Islet of Langerhans (tissue), 1 donor: Measurements from ENCODE around the gene NINJ2.
"Not testable (repeated sequence)": the region's sequence is repeated elsewhere in the genome, so short reads cannot be mapped to it uniquely, and the experiment has no call there.

ENCODE experiments used
- FAIRE-seq: peaks from one replicate; lab custom pipeline; 2011; peaks lifted over from hg19 to GRCh38; lab: Jason Lieb, UNC

The NINJ2 gene

DNA sequence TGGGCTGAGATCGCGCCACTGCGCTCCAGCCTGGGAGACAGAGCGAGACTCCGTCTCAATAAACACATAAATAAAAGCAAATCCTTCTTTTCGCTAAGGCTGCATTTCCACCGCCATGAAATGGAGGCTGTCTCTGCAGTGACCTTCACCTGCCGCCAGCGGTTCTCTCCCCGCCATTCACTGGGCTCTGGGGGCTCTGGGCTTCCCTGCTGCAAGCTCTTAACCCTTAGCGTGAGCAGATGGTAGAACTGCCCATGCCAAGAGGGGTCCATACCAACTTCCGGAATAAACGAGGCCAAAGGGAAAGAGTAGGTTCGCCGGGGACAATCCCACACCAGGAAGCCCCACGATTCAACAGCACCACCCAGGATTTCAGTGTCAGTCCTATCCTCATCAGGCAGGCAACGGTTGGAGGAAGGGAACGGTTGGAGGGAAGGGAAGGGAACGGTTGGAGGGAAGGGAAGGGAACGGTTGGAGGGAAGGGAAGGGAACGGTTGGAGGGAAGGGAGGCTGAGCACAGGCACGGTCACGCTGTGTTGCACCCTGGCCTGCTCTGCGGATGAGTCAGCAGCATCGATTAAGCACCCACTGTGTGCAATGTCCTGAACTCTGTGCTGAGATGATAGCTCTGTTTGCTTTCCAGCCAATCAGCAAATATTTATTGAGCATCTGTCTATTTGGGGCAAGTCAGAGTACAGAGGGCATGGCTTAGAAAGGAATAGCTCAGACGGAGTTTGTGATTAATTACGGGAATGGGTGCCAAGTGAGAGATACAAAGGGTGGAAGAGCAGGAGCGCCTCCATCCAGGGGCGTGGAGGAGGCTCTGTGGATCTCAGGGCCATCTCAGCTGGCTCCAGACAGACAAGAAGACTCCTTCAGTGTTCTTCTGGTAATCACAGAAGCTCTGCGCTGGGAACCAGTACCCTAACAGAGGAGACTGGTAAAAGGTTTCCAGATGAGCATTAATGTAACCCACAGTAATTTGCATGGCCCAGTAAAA, 77.9 kb downstream of the NINJ2 start:
- FAIRE-seq = no peak

DNA sequence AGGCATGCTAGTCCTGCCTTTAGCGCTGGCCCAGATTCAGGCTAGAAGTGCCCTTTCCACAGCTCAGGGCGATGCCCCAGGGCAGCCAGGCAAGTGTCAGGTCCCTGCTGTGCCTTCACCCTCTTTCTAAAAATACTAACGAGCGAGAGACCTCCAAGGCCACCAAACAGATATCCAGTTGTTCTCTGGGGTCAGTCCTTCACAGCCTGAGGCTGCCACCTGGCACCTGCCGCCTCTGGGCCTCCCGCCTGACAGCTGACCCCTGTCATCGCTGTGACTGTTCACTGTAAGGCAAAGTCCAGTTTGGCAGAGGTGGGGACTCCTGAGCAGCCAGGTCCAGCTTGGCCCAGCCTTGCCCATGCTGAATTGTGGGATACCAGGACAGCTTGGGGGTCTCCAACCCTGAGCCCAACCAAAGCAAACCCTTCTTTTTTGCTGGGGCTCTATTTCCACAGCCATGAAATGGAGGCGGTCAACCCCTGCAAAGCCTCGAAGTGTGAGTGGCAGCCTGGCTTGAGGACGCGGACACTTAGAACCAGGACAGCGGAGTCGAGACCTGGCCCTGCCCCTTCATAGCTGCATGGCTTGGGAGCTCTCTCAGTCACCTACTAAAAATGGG, 79.9 kb downstream of the NINJ2 start:
- no peak for FAIRE-seq

DNA sequence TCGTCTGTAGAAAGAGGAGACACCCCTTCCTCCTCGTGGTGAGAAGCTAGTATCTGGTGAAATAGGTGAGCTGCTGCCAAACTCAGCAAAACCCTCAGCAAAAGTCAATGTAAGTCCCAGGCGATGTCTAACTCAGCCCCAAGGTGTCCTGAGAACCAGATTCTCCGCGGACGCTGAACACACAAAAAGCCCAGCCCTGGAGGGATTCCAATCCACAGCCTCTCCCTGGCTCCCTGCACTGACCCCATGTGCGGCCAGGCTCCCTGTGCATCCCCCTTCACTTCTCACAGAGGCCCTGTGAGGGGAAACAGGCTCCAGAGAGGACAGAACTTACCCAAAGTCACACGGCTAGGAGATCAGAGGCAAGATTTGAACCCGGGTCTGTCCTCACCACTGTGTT, 81.5 kb downstream of the NINJ2 start:
- FAIRE-seq = no peak

DNA sequence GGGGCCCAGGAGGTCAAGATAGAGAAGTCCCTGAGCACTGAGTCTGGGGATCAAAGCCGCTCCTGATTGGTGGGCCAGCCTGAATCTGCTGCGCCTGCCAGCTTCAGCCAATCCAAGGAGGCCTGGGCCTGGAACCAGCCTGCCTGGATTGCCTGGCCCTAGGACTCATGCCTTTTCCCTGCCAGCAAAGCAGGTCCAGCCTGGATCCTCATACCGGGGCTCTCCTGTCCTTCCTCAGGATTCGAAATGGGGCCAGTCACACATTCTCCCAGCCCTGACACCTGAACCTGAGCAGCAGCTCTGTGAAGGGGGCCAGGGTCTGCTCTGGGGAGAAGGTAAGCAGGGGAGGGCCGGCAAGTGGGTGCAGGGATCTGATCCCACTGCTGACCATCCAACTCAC, 81.9 kb downstream of the NINJ2 start:
- FAIRE-seq = no peak

DNA sequence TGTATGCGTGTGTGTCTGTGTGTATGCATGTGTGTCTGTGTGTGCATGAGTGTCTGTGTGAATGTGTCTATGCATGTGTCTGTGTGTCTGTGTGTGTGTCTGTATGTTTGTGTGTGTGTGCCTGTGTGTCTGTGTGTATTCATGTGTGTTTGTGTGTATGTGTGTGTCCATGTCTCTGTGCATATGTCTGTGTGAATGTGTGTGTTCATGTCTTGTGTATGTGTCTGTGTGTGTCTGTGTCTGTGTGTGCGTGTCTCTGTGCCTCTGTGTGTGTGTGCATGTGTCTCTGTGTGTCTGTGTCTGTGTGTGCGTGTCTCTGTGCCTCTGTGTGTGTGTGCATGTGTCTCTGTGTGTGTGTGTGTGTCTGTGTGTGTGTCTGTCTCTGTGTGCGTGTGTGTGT, 82.4 kb downstream of the NINJ2 start:
- FAIRE-seq = no peak

DNA sequence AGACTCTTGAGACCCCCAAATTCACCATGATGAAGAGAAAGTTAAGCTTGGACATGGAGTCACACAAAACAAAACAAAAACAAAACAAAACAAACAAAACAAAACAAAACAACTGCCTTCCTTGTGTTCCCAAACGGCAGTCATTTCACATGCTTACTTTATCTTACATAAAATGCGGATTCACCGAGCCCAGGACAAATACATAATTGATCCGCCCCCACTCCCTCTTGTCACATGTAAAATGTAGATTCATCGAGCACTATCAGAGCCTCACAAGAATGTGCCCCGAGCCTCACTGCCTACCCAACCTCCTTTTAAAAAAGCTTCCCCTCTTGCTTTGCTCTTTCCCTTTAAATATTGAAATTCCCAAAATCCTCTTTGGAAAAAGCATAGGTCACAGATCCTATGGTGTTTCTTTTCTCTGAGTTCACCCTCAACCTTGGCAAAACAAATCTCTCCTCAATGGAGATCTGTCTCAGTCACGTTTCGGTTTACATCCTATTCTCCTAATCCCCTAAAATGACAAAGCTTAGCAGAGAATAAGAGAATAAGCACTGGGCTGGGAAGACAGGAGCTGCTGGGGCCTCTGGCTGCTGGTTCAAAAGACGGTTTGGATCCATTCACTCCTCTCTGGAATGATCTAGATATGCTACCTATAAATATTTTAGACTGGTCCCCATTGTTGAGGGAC, 83.7 kb downstream of the NINJ2 start:
- FAIRE-seq = no peak

DNA sequence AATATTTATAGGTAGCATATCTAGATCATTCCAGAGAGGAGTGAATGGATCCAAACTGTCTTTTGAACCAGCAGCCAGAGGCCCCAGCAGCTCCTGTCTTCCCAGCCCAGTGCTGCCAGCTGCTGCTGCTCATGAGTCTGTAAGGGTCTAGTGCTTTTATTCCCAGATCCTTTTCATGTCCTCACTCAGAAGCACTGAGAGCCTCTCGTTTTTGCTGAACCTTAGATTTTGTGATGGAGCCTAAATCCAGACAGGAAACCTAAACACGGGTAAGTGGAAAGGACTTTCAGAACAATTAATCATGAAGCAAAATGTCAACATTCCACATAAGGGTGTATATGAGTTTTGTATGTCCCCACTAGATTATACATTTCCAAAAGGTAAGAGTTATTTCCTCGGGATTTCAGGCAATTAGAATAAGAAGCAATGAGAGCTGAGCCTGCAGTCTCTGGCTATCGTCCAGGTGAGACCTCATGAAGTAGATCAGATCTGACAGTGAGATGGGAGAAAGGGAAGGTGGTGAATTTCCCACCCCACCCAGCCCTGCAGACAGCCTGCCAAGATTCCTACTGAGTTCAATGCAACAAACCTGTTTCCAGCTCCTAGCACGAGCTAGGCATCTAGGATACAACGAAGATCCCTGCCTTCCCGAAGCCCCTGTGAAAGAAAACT, 84.4 kb downstream of the NINJ2 start:
- no peak for FAIRE-seq

DNA sequence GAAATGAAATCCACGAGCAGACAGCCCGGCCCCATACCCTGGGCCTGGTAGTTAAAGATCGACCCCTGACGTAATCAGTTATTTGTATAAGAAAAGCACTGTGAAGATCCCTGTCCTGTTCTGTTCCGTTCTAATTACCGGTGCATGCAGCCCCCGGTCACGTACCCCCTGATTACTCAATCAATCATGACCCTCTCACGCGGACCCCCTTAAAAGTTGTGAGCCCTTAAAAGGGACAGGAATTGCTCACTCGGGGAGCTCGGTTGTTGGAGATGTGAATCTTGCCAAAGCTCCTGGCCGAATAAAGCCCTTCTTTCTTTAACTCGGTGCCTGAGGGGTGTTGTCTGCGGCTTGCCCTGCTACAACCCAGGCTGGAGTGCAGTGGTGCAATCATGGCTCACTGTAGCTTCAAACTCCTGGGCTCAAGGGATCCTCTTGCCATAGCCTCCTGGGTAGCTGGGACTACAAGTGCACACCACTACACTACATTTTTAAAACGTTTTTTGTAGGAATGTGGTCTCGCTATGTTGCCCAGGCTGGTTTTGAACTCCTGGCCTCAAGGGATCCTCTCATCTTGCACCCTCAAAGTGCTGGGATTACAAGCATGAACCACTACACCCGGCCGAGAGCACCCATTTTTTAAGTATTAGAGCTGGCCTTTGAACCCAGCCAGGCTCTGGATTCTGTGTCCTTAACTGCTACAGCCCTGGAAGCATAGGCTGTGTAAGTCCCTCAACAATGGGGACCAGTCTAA, 85.1 kb downstream of the NINJ2 start:
- not testable (repeated sequence) for FAIRE-seq

DNA sequence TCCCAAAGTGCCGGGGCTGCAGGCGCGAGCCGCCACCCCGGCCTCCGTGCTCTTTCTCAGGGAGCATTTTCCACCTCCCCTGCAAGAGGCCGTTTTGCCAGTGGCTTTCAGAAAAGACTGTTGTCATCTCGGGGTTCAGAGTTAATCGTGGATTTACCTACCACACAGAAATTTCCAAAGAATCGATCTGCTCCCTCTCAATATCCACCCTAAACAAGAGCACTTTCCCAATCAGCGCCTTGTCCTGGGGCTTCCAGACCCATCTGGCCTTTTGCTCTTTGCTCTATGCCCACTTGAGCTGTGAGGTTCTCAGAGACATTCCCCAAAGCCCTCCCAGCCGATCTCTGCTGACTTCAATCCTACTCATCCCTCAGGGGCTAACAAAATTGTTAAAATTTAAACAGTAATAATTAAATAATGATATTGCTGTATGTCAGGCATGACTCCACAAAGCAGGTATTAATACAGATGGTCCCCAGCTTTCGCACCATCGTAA, 86.6 kb downstream of the NINJ2 start:
- FAIRE-seq = no peak

DNA sequence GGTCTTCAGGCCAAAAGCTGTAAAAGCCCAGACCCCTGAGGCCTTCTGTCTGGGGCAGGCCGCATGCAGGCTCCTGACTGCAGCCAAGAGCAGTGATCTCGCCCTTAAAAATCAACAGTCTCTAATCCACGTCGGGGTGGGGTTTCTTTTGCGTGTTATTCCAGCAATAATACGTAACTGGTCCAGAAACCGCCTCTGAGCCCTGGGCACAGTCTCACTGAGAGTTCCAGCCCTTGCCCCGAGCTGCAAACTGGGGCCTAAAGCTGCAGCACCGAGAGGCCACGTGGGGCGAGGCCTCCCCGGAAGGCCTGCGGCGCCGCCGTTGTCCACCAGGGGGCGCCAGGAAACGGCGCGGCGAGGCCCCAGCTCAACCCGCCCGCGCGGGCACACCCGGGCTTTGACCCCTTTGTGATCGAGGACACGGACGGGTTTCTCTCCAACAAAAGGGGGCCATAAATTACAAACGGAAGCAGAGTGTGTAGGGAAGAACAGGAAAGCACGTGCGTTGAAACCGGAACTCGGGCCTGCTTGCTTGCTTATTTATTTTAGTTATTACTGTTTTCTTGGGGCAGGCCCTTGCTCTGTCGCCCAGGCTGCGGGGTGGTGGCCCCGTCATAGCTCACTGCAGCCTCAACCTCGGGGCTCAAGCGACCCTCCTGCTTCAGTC, 87.2 kb downstream of the NINJ2 start:
- no peak for FAIRE-seq

DNA sequence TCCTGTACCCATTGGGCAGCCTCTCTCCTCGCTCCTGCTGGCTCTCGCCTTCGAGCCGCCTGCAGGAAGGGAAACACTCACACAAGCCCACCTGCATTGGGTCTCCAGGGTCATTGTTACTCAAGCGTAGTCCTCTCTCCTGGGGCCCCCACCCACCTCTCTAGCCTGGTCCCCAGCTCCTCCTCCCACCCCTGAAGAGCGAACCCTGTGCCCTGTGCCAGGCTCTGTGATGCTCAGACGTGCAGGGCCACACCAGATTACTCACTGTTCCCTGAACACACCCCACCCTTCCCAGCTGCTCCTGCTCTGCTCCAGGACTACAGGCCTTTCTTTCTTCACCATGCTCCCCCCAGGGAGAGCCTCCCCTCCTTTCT, 88.1 kb downstream of the NINJ2 start:
- no peak for FAIRE-seq

DNA sequence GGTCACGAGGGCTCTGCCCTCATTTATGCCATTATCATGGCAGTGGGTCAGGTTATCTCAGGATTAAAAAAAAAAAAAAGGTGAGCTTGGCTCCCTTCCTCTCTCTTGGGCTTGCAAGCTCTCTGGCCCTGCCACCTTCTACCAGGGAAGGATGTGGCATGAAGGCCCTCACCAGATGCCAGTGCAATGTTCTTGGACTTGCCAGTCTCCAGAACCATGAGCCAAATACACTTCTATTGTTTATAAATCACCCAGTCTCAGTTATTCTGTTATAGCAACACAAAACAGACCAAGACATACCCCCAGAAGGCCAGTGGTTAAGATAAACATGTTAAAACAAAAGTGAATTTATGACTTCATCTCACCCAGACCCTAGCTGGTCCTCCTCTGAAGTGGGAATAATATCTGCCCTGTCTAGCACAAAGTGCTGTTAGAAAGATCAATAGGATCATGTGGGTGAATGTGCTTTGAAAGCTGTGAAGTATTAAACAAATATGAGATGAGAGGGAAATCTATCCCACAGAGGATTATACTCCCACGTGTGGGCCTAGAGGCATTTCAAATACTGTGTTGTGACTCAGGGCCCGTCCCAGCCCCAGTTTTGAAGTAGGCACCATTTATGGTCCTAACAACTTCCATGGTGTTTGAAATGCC, 88.6 kb downstream of the NINJ2 start:
- no peak for FAIRE-seq

DNA sequence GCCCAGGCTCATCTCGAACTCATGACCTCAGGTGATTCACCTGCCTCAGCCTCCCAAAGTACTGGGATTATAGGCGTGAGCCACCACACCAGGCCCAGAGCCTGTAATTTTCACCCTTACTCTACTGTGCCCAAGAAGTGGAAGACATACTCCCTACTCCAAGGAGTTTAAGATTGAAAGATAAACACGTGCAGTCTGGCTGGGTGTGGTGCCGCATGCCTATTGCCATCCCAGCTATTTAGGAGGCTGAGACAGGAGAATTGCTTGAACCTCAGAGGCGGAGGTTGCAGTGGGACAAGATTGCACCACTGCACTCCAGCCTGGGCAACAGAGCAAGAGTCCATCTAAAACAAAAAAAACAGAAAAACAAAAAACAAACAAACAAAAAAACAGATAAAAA, 90.0 kb downstream of the NINJ2 start:
- no peak for FAIRE-seq

DNA sequence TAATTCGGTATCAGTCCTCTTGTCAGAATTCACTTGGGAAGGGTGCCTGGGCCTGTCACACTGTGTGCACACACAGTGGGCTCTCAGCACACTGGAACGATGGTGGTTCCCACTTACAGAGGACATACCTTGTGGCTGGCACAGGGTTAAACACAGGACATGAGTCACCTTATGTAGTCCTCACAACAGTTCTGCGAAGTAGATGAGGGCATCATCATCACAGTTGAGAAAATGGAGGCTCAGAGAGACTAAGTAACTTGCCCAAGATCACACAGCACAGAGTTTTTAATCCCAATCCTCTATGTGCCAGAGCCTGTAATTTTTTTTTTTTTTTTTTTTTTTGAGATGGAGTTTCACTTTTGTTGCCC, 90.7 kb downstream of the NINJ2 start:
- no peak for FAIRE-seq

DNA sequence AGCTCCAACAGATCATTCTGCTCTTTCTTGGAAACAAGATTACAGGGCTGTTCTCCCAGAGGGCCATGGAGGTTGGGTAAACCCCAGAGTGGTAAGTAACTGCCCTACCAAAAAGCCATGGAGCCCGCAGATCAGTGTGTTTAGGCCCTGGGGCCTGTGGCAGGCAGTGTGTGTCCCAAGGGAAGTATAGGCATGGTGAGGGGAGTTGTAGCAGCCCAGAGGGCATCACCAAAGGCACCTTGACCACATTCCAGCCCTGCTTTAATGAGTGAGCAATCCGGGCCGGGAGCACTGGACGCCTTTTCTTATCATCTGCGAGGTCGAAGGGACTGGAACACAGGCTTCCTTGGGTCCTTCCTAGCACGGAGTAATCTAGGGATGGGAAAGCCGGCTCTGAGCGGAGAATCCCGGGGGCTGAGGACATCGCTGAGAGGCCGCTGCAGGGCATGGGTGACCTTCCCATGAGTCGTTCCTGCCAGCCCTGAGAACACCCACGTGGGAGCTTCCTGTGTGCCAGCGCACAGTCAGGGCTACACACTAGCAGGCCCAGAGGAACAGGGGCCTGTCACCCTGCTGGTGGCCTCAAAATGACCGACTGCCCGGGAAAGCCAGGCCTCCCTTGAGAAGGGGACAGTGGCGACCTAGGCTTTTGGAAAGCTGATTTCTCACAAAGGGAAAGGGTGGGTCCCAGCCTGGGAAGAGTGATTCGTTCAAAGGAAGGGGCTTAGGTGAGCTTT, 91.3 kb downstream of the NINJ2 start:
- FAIRE-seq = no peak

DNA sequence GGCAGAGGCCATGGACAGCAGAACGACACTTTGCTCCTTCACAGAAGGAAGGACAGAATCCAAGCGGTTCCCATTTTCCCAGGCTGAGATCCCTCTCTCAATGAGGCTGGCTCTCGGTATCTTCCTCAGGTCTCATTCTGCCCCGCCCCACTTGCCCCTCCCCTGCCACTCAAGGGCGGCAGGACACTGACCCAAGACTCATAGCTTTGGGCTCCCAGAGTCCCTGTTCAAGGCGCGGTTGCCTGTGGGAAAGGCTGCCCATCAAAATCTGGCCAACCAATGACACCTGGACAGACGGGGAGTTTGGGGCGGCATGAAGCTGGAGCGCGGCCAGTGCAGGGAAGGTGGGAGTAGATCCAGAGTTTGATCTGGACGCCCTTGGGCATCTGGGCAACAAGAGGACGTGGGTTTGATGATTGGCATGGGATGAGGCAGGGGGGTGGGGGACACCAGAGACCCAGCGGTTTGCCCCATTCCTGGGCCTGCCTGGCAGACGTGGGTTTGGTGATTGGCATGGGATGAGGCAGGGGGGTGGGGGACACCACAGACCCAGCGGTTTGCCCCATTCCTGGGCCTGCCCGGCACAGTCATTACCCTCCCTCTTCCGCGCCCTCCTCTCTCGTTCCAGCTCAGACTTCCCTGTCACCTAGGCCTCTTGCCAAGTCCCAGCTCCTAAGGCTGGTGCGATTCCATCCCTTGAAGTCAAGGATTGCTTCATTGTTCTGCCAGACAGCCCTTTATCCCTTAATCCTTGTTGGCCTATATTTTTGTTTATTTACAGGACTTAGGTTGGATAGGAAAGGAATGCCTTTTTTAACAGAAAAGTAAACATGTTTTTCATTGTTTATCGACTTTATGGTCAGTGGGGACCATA, 92.1 kb downstream of the NINJ2 start:
- FAIRE-seq = no peak

DNA sequence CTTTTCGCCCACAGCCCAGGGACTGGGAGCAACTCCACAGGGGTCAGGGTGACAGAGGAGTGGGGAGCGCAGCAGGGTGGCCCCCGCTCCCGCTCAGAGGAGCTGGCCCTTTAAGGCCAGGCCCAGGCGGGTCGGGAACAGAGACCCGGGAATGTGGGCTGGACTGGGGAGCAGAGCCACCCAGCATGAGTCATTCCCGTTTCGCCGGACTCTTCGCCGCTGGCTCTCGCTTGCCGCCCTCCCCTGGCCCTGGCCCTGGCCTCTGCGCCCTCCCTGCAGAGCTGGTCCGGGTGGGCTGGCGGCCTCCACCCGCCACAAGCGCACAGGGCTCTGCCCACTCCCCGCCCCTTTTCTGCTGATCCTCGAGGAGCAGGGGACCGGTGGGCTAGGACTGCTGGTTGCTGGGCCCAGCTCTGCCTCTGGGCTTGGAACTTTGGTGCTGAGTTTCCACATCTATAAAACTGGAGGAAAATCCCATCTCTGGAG, 92.8 kb downstream of the NINJ2 start:
- no peak for FAIRE-seq

DNA sequence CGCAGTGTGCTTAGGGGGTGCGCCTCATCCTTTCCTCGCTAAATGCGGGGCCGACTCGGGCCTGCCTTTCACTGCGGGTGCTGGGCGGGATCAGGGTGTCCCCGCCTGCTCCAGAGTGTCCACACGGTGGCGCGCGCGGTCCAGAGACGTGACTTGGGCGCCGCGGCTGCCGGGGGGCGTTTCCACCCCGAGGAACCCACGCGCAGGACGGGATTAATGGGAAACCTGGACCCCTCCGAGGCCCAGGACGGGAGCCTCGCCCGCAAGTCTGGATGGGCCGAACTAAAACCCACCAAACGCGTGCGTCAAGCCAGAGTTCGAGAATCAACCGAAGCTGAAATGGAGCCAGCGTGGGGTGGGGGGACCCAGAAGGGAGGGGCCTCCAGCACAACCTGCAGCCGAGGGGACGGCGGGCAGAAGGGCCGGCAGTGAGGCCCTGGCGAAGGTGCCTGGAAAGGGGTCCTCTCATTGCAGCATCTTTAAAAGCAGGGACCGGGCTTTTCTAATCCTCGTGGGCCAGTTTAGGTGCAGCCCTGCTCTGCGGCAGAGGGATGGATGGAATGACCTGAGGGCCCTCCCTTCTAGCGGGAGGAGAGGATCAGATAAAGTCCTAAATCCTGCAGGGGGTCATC, 93.3 kb downstream of the NINJ2 start:
- FAIRE-seq = no peak
